PC-3 (cell line): ENCODE measurements around the gene MPP2. TPM values are rescaled to one million over a fixed set of nuclear protein-coding genes. Genes with fewer than 3 reads are reported as not detected.
A peak's percentile ranks its signal among the peaks of the same experiment; 100 is the strongest.

Experiments used
- ATAC-seq: fragments of 200-7000 bp; cut with Tn5 transposase; 2 replicates; pipeline ENCODE4 v1.9.1; 2020; ENCODE audit warnings: mild to moderate bottlenecking, moderate library complexity
- BruUV-seq: library from RNA; stranded (reverse); fragments of 400-500 nt; replicated peaks from 2 replicates; lab custom pipeline; 2021; lab: Mats Ljungman, UMichigan
- CTCF ChIA-PET: fragments of 300-600 bp; sonication (Branson Sonifier 250); formaldehyde crosslinking; loops from one replicate; lab custom pipeline; 2022; ENCODE audit warnings: antibody characterized with exemption; lab: Charles Lee
- POLR2A ChIA-PET: fragments of 300-600 bp; sonication (Branson Sonifier 250); formaldehyde crosslinking; loops from one replicate; lab custom pipeline; 2022; ENCODE audit warnings: antibody characterized with exemption; ENCODE audit not compliant: unreplicated experiment; lab: Charles Lee
- DNase-seq: peaks from one replicate; pipeline ENCODE4 v3.0.0-alpha.2; 2015
- H2AFZ ChIP-seq: fragments of 300-600 bp; sonication (generic); 2 replicates; pipeline ENCODE4 v1.6.0; 2016; ENCODE audit warnings: antibody characterized with exemption, low read length
- H3F3A ChIP-seq: fragments of 300-600 bp; sonication (generic); one replicate; pipeline ENCODE4 v1.6.0; 2017; ENCODE audit warnings: antibody characterized with exemption, low read length, control low read depth, mild to moderate bottlenecking; ENCODE audit not compliant: unreplicated experiment
- H3K27ac ChIP-seq: fragments of 300-600 bp; sonication (generic); 2 replicates; pipeline ENCODE4 v1.5.1; 2016; ENCODE audit warnings: mild to moderate bottlenecking, low read length
- H3K27me3 ChIP-seq: fragments of 300-600 bp; sonication (generic); 2 replicates; pipeline ENCODE4 v1.6.1; 2016; ENCODE audit warnings: low read length, mixed read lengths
- H3K36me3 ChIP-seq: fragments of 300-600 bp; sonication (generic); 2 replicates; pipeline ENCODE4 v1.6.1; 2016; ENCODE audit warnings: low read depth, mixed run types, low read length, mixed read lengths
- H3K4me1 ChIP-seq: fragments of 300-600 bp; sonication (generic); 2 replicates; pipeline ENCODE4 v1.5.1; 2016; ENCODE audit warnings: low read length; ENCODE audit not compliant: insufficient read depth
- H3K4me2 ChIP-seq: fragments of 300-600 bp; sonication (generic); 2 replicates; pipeline ENCODE4 v1.6.0; 2016; ENCODE audit warnings: low read length
- H3K4me3 ChIP-seq: fragments of 300-600 bp; sonication (generic); 2 replicates; pipeline ENCODE4 v1.5.1; 2016; ENCODE audit warnings: mild to moderate bottlenecking, low read length, mixed read lengths
- H3K79me2 ChIP-seq: fragments of 300-600 bp; sonication (generic); 2 replicates; pipeline ENCODE4 v1.6.1; 2017; ENCODE audit warnings: low read length, mixed read lengths
- H3K9ac ChIP-seq: fragments of 300-600 bp; sonication (generic); 2 replicates; pipeline ENCODE4 v1.6.0; 2016; ENCODE audit warnings: mild to moderate bottlenecking, low read length
- H3K9me2 ChIP-seq: fragments of 300-600 bp; sonication (generic); replicated peaks from 2 replicates; pipeline ENCODE4 v1.6.1; 2016; ENCODE audit warnings: mixed run types, low read length, mixed read lengths
- H3K9me3 ChIP-seq: fragments of 300-600 bp; sonication (generic); 2 replicates; pipeline ENCODE4 v1.6.1; 2016; ENCODE audit warnings: low read length, mixed read lengths
- H4K20me1 ChIP-seq: fragments of 300-600 bp; sonication (generic); 2 replicates; pipeline ENCODE4 v1.6.1; 2016; ENCODE audit warnings: low read length, mixed read lengths
- CTCF ChIP-seq: fragments of 300-600 bp; sonication (generic); conservative IDR thresholded peaks from 2 replicates; pipeline ENCODE4 v1.5.1; 2017; ENCODE audit warnings: antibody characterized with exemption, low read depth, mild to moderate bottlenecking, low read length
- EZH2 ChIP-seq: fragments of 300-600 bp; sonication (generic); IDR thresholded peaks from one replicate; pipeline ENCODE4 v1.6.1; 2017; ENCODE audit warnings: antibody characterized with exemption, mild to moderate bottlenecking, low read length; ENCODE audit not compliant: unreplicated experiment
- EZH2phosphoT487 ChIP-seq: fragments of 300-600 bp; sonication (generic); IDR thresholded peaks from 2 replicates; pipeline ENCODE4 v1.6.1; 2018; ENCODE audit warnings: mild to moderate bottlenecking, antibody characterized with exemption, low read length, borderline replicate concordance
- intact Hi-C: fragments of 100-400 bp; cut with micrococcal nuclease; formaldehyde crosslinking; loops from 2 replicates; pipeline ENCODE4 v1.9.0; 2023
- total RNA-seq: library from RNA; depleted of rRNA; stranded (reverse); fragments of >200 nt; gene quantifications from 2 replicates; pipeline ENCODE4 v1.2.3, GENCODE V29; 2014

The MPP2 gene
- total RNA-seq, 1 experiment from 2014 or later = 8.2 TPM

- ATAC-seq (no peak), DNase-seq (peak; percentile 26)
- peaks cover 4% of the 10 kb centered on the region for H3F3A ChIP-seq
- H4K20me1 ChIP-seq = no peaks in the 10 kb centered on the region
- intact Hi-C loops = no loop called here
- no peaks in the 10 kb centered on the region for H3K79me2 ChIP-seq
- peak overlapping the region; percentile 81 for H3K4me2 ChIP-seq
- H3K27ac ChIP-seq = no peak overlapping the region
- H3K9me3 ChIP-seq = no peaks in the 10 kb centered on the region
- H3K36me3 ChIP-seq = no peaks in the 10 kb centered on the region
- no TSS peak for BruUV-seq
- POLR2A ChIA-PET = interaction anchor here (0.7 kb wide), 1 partner anchor 297 kb away, joined by 6 read pairs; no protein-coding TSS in a partner anchor
- peak; percentile 56 for TF ChIP-seq CTCF
- TF ChIP-seq EZH2phosphoT487 = no peak
- no peaks in the 10 kb centered on the region for H3K27me3 ChIP-seq
- H3K4me1 ChIP-seq = peaks cover 35% of the 10 kb centered on the region
- H3K4me3 ChIP-seq = no peak overlapping the region
- CTCF ChIA-PET = interaction anchor here (0.7 kb wide), 1 partner anchor 24 kb away, joined by 6 read pairs; no protein-coding TSS in a partner anchor
- H2AFZ ChIP-seq = no peak overlapping the region
- H3K9ac ChIP-seq = no peak overlapping the region
- no peaks in the 10 kb centered on the region for H3K9me2 ChIP-seq
These were observed 66.5 kb downstream of the MPP2 start for GRCh38 chr17:43840814-43841213.

- peak; percentile 78 for ATAC-seq
- Histone ChIP-seq H3K9me3 (no peaks in the 10 kb centered on the region), H3K9me2 (no peaks in the 10 kb centered on the region), H3K36me3 (no peaks in the 10 kb centered on the region), H3K79me2 (no peaks in the 10 kb centered on the region), H2AFZ (peak overlapping the region; percentile 69), H3K4me3 (peak overlapping the region; percentile 55), H3K4me1 (peaks cover 35% of the 10 kb centered on the region), H4K20me1 (no peaks in the 10 kb centered on the region), H3K9ac (no peak overlapping the region), H3K27me3 (no peaks in the 10 kb centered on the region), H3F3A (peaks cover 4% of the 10 kb centered on the region), H3K4me2 (peak overlapping the region; percentile 81), H3K27ac (peak overlapping the region; percentile 58)
- peak; percentile 81 for DNase-seq
- ChIA-PET POLR2A (interaction anchor here (0.6 kb wide), 1 partner anchor 84 kb away, joined by 4 read pairs; no protein-coding TSS in a partner anchor), CTCF (no interaction called here)
- no TSS peak for BruUV-seq
- intact Hi-C loops = no loop called here
- no peak for TF ChIP-seq EZH2phosphoT487
- TF ChIP-seq EZH2 = no peak
These were observed 67.6 kb downstream of the MPP2 start for GRCh38 chr17:43839670-43840108.

GRCh38 chr17:43834106-43834505, 73.2 kb downstream of the MPP2 start:
- TF ChIP-seq EZH2 (no peak), EZH2phosphoT487 (no peak), CTCF (no peak)
- Histone ChIP-seq H3K27ac (no peak overlapping the region), H3K79me2 (peaks cover 16% of the 10 kb centered on the region), H3K9ac (no peak overlapping the region), H3K4me2 (no peak overlapping the region), H2AFZ (no peak overlapping the region), H3K27me3 (no peaks in the 10 kb centered on the region), H3K4me1 (peaks cover 26% of the 10 kb centered on the region), H3K9me2 (no peaks in the 10 kb centered on the region), H3F3A (peaks cover 2% of the 10 kb centered on the region), H4K20me1 (no peaks in the 10 kb centered on the region), H3K36me3 (peaks cover 18% of the 10 kb centered on the region), H3K4me3 (no peak overlapping the region), H3K9me3 (no peaks in the 10 kb centered on the region)
- ATAC-seq = no peak
- peak; percentile 22 for DNase-seq
- intact Hi-C loops = no loop called here
- no TSS peak for BruUV-seq
- CTCF ChIA-PET = no interaction called here
- POLR2A ChIA-PET = no interaction called here
